Liver (tissue), 9 donors: ENCODE data around the gene FBXL2. TPM values are rescaled to one million over a fixed set of nuclear protein-coding genes. Genes with fewer than 3 reads are reported as not detected.

ENCODE experiments used
- DNase-seq: peaks from one replicate; pipeline ENCODE4 v3.0.0-alpha.2; 2017; ENCODE audit warnings: low spot score
- H3K27ac ChIP-seq, 2 donors: one replicate each; pipeline ENCODE4 v1.7.0; 2013; ENCODE audit warnings: inconsistent platforms in 2 of 2, low read length in 2 of 2, control low read depth in 1 of 2, low read depth in 1 of 2, mild to moderate bottlenecking in 1 of 2
- H3K27me3 ChIP-seq, 4 donors: one replicate each; pipeline versions ENCODE4 v1.6.1 to v1.7.0; 2013; ENCODE audit warnings: low read length in 3 of 4, inconsistent platforms in 1 of 4, mild to moderate bottlenecking in 1 of 4, moderate library complexity in 1 of 4; ENCODE audit not compliant: control insufficient read depth in 4 of 4, insufficient read depth in 4 of 4
- H3K36me3 ChIP-seq, 4 donors: one replicate each; pipeline versions ENCODE4 v1.6.1 to v1.7.0; 2013; ENCODE audit warnings: low read length in 3 of 4, mild to moderate bottlenecking in 3 of 4, low read depth in 1 of 4, moderate library complexity in 1 of 4; ENCODE audit not compliant: control insufficient read depth in 4 of 4, insufficient read depth in 3 of 4
- H3K4me1 ChIP-seq, 4 donors: one replicate each; pipeline versions ENCODE4 v1.6.1 to v1.7.0; 2013; ENCODE audit warnings: low read length in 3 of 4, mild to moderate bottlenecking in 3 of 4, moderate library complexity in 1 of 4; ENCODE audit not compliant: control insufficient read depth in 4 of 4, insufficient read depth in 4 of 4
- H3K4me3 ChIP-seq, 3 donors: one replicate each; pipeline versions ENCODE4 v1.6.1 to v1.7.0; 2013; ENCODE audit warnings: low read length in 3 of 3, control low read depth in 1 of 3, low read depth in 1 of 3, mild to moderate bottlenecking in 1 of 3
- H3K9ac ChIP-seq, 2 donors: one replicate each; pipeline ENCODE4 v1.7.0; 2013; ENCODE audit warnings: low read length in 2 of 2, mild to moderate bottlenecking in 2 of 2, moderate library complexity in 2 of 2, control low read depth in 1 of 2, low read depth in 1 of 2
- H3K9me3 ChIP-seq, 4 donors: one replicate each; pipeline versions ENCODE4 v1.6.1 to v1.7.0; 2013; ENCODE audit warnings: low read length in 3 of 4; ENCODE audit not compliant: control insufficient read depth in 4 of 4
- ATF3 ChIP-seq: IDR thresholded peaks from 2 replicates; pipeline ENCODE4 v1.6.1; 2016; ENCODE audit warnings: antibody characterized with exemption
- CTCF ChIP-seq: fragments of 150-350 bp; IDR thresholded peaks from 2 replicates; pipeline ENCODE4 v1.5.1; 2017; ENCODE audit warnings: improper control_type of control experiment, low read depth, low read length; ENCODE audit not compliant: missing input control
- FOXA1 ChIP-seq: IDR thresholded peaks from 2 replicates; pipeline ENCODE4 v1.6.1; 2016; ENCODE audit warnings: antibody characterized with exemption
- FOXA2 ChIP-seq: IDR thresholded peaks from 2 replicates; pipeline ENCODE4 v1.6.1; 2016; ENCODE audit warnings: antibody characterized with exemption
- HNF4A ChIP-seq, 2 donors: conservative IDR thresholded peaks; 2 replicates each; pipeline ENCODE4 v1.6.1; 2016; ENCODE audit warnings: antibody characterized with exemption in 2 of 2, mild to moderate bottlenecking in 2 of 2
- JUND ChIP-seq, 2 donors: IDR thresholded peaks; 2 replicates each; pipeline ENCODE4 v1.6.1; 2016; ENCODE audit warnings: antibody characterized with exemption in 2 of 2
- MAX ChIP-seq: IDR thresholded peaks from 2 replicates; pipeline ENCODE4 v1.6.1; 2016; ENCODE audit warnings: antibody characterized with exemption
- NR2F2 ChIP-seq: IDR thresholded peaks from 2 replicates; pipeline ENCODE4 v1.6.1; 2016; ENCODE audit warnings: antibody characterized with exemption
- REST ChIP-seq: IDR thresholded peaks from 2 replicates; pipeline ENCODE4 v1.6.1; 2016; ENCODE audit warnings: antibody characterized with exemption, mild to moderate bottlenecking
- RXRA ChIP-seq, 2 donors: IDR thresholded peaks; 2 replicates each; pipeline ENCODE4 v1.6.1; 2017 to 2018; ENCODE audit warnings: antibody characterized with exemption in 2 of 2, mild to moderate bottlenecking in 1 of 2
- SP1 ChIP-seq: IDR thresholded peaks from 2 replicates; pipeline ENCODE4 v1.6.1; 2018; ENCODE audit warnings: antibody characterized with exemption, mild to moderate bottlenecking
- ZBTB33 ChIP-seq: IDR thresholded peaks from 2 replicates; pipeline ENCODE4 v1.6.1; 2016; ENCODE audit warnings: antibody characterized with exemption
- WGBS: extraction: QIAGEN DNeasy Blood & Tissue Kit; methylation state at CpG from one replicate; pipeline ENCODE4 v1.1.7; 2013; 5-methylcytosine and 5-hydroxymethylcytosine counted together
- polyA plus RNA-seq, 2 donors: library from polyadenylated mRNA; stranded (reverse) in 1 of 2; unstranded in 1 of 2; fragments of 200-250 nt in 1 of 2; fragments of >200 nt in 1 of 2; fragmentation: Nextera tagmentation in 1 of 2; extraction: Ambion mirVana in 1 of 2; gene quantifications; one replicate each; pipeline versions ENCODE4 v1.2.1 to v1.2.3, GENCODE V29; 2013 to 2015
- total RNA-seq, 2 donors: library from RNA; depleted of rRNA; stranded (reverse); fragments of >200 nt; gene quantifications; one replicate each; pipeline ENCODE4 v1.2.3, GENCODE V29; 2014
- donor health status: healthy.
- donor health status: healthy.
- donor health status: healthy.
- donor health status: healthy.
- donor health status: healthy.

The FBXL2 gene
- total and polyA plus RNA-seq, 4 donors: 0.24 to 1.3 (median 0.81) TPM

GRCh38 chr3:33278163-33278562 lies 921 bp downstream of the FBXL2 start:
- no peaks in the 10 kb centered on the region for H3K9me3 ChIP-seq
- H3K4me1 ChIP-seq: peaks cover 0 to 9% (median 5%) of the 10 kb centered on the region in 4 donors
- no peaks in the 10 kb centered on the region for H3K36me3 ChIP-seq
- H3K4me3 ChIP-seq: no peak overlapping the region
- TF ChIP-seq FOXA1: no peak
- TF ChIP-seq MAX: no peak
- no peak for TF ChIP-seq RXRA (IDR thresholded peaks at IDR 0.05)
- no peak for DNase-seq
- H3K27ac ChIP-seq: no peak overlapping the region
- peaks cover 0 to 6% (median 2%) of the 10 kb centered on the region in 4 donors for H3K27me3 ChIP-seq
- H3K9ac ChIP-seq: no peak overlapping the region
- 31% methylated on average over 11 of the region's 11 CpGs for WGBS

- Histone ChIP-seq H3K4me3 (no peak overlapping the region), H3K9ac (no peak overlapping the region), H3K4me1 (no peaks in the 10 kb centered on the region), H3K9me3 (peaks cover 0 to 8% (median 2%) of the 10 kb centered on the region in 4 donors), H3K27me3 (no peaks in the 10 kb centered on the region), H3K36me3 (no peaks in the 10 kb centered on the region), H3K27ac (no peak overlapping the region)
- TF ChIP-seq HNF4A (conservative IDR thresholded peaks at IDR 0.05): no peak
- TF ChIP-seq MAX: no peak
- TF ChIP-seq CTCF: no peak
- TF ChIP-seq REST: no peak
- no peak for TF ChIP-seq RXRA (IDR thresholded peaks at IDR 0.05)
- no peak for TF ChIP-seq FOXA2
- no peak for TF ChIP-seq JUND (IDR thresholded peaks at IDR 0.05)
- 82% methylated on average over 1 of the region's 1 CpG for WGBS
- no peak for DNase-seq
Measured at GRCh38 chr3:33287672-33288282, 10.5 kb downstream of the FBXL2 start.

- DNase-seq: no peak
- Histone ChIP-seq H3K9ac (no peak overlapping the region), H3K36me3 (no peaks in the 10 kb centered on the region), H3K4me3 (no peak overlapping the region), H3K27ac (no peak overlapping the region), H3K27me3 (no peaks in the 10 kb centered on the region), H3K9me3 (no peaks in the 10 kb centered on the region), H3K4me1 (no peaks in the 10 kb centered on the region)
- WGBS: 99% methylated on average over 3 of the region's 3 CpGs
- no peak for TF ChIP-seq ZBTB33
- no peak for TF ChIP-seq ATF3
- TF ChIP-seq NR2F2: no peak
- no peak for TF ChIP-seq HNF4A (conservative IDR thresholded peaks at IDR 0.05)
- TF ChIP-seq JUND (IDR thresholded peaks at IDR 0.05): no peak
- no peak for TF ChIP-seq SP1
- TF ChIP-seq FOXA1: no peak
Measured at GRCh38 chr3:33299395-33300081, 22.3 kb downstream of the FBXL2 start.
